ENCODE results near the gene RXFP4.
"Not testable (repeated sequence)": the region's sequence is repeated elsewhere in the genome, so short reads cannot be mapped to it uniquely, and the experiment has no call there.

RXFP4 gene

GRCh38 chr1:155978973-155979429 lies 37.6 kb downstream of the RXFP4 start:
- DNase-seq = no peak

GRCh38 chr1:155979597-155980343 lies 38.3 kb downstream of the RXFP4 start:
- peak; percentile 19 for DNase-seq

- no peak for DNase-seq
These were observed 40.0 kb downstream of the RXFP4 start for GRCh38 chr1:155981266-155982088.

- no peak for DNase-seq
These were observed 40.7 kb downstream of the RXFP4 start for GRCh38 chr1:155982106-155982505.

GRCh38 chr1:155983191-155984024 lies 42.0 kb downstream of the RXFP4 start:
- peak; percentile 68 for DNase-seq

GRCh38 chr1:155984341-155984740 lies 42.9 kb downstream of the RXFP4 start:
- DNase-seq = peak; percentile 93

GRCh38 chr1:155984903-155985645 lies 43.6 kb downstream of the RXFP4 start:
- not testable (repeated sequence) for DNase-seq

- peak; percentile 80 for DNase-seq
These were observed 48.0 kb downstream of the RXFP4 start for GRCh38 chr1:155989242-155990004.

GRCh38 chr1:155990005-155990739 lies 48.7 kb downstream of the RXFP4 start:
- no peak for DNase-seq

Measured in DMS53 (cell line).